Left colon (tissue), 2 donors: ENCODE measurements around the gene PRDM2. TPM values are rescaled to one million over a fixed set of nuclear protein-coding genes. Genes with fewer than 3 reads are reported as not detected.
A peak's percentile ranks its signal among the peaks of the same experiment; 100 is the strongest.
"Not testable (repeated sequence)": the region's sequence is repeated elsewhere in the genome, so short reads cannot be mapped to it uniquely, and the experiment has no call there.

Source experiments
- ATAC-seq: fragments of 200-7000 bp; cut with Tn5 transposase; one replicate; pipeline ENCODE4 v1.9.1; 2020; ENCODE audit warnings: mild to moderate bottlenecking, moderate library complexity
- DNase-seq, 2 donors: peaks; one replicate each; pipeline ENCODE4 v3.0.0-alpha.2; 2020
- intact Hi-C, 2 donors: fragments of 100-400 bp; cut with DNase I in 1 of 2; cut with micrococcal nuclease in 1 of 2; formaldehyde crosslinking; loops; one replicate each; pipeline versions ENCODE4 v1.11.2 to v1.14.0; 2022; cut with DNase I, micrococcal nuclease
- long read RNA-seq: library from polyadenylated mRNA; unstranded; transcript quantifications from one replicate; pipeline ENCODE4 v2.0.0, GENCODE V29; 2021
- total RNA-seq, 2 donors: library from RNA; stranded (reverse); fragmentation: NEBNext Ultra II Directional; extraction: Animal tissue kit (Norgen Biotek cat#: 25700); gene quantifications; one replicate each; pipeline ENCODE4 v1.2.1, GENCODE V29; 2021
- donor health status: DM: no; HTN: no; CAD: no.
- donor health status: DM: yes; HTN: yes; CAD: no.

Gene PRDM2
- total RNA-seq: 10 to 100 TPM; 33.3 to 33.8 TPM
- long read RNA-seq, partial matches to known transcripts: 9 of 15 reads
- long read RNA-seq, other reads (novel, unspliced or antisense): 5 of 15 reads

GRCh38 chr1:13699936-13700520 is at the start of gene PRDM2:
Gene PRDM2, plus strand, starts transcription at chr1:13700188. Its CDS starts 15,418 bp downstream, at chr1:13715606.
- ATAC-seq (peak; percentile 85), DNase-seq (peak; percentile 31 to 72)
- intact Hi-C loops: no loop called here

- no peak for DNase-seq
- intact Hi-C loops: no loop called here
- ATAC-seq: no peak
Observed at GRCh38 chr1:13651279-13651678, 48.7 kb upstream of the PRDM2 start.

GRCh38 chr1:13652238-13652637 is 47.8 kb upstream of the PRDM2 start:
- intact Hi-C loops: no loop called here
- ATAC-seq (no peak), DNase-seq (no peak)

- ATAC-seq (no peak), DNase-seq (peak in 1 of 2 donors; percentile 24)
- intact Hi-C loops: loop anchor here (10.0 kb wide), 2 partner anchors 153 to 303 kb away; no protein-coding TSS in a partner anchor
Observed at GRCh38 chr1:13661539-13661938, 38.4 kb upstream of the PRDM2 start.

GRCh38 chr1:13662493-13662892 is 37.5 kb upstream of the PRDM2 start:
- ATAC-seq: no peak
- DNase-seq: no peak
- intact Hi-C loops: loop anchor here (10.0 kb wide), 2 partner anchors 152 to 302 kb away; no protein-coding TSS in a partner anchor

- intact Hi-C loops: loop anchor here (10.0 kb wide), 2 partner anchors 151 to 301 kb away; no protein-coding TSS in a partner anchor
- DNase-seq: no peak
- ATAC-seq: no peak
Observed at GRCh38 chr1:13663969-13664368, 36.0 kb upstream of the PRDM2 start.

- ATAC-seq (no peak), DNase-seq (no peak)
- intact Hi-C loops: loop anchor here (10.0 kb wide), 2 partner anchors 150 to 300 kb away; no protein-coding TSS in a partner anchor
Observed at GRCh38 chr1:13664451-13664850, 35.5 kb upstream of the PRDM2 start.

GRCh38 chr1:13666317-13666716 is 33.7 kb upstream of the PRDM2 start:
- intact Hi-C loops: loop anchor here (5.0 to 10.0 kb wide), 3 partner anchors 148 to 298 kb away; no protein-coding TSS in a partner anchor
- DNase-seq (no peak), ATAC-seq (no peak)

GRCh38 chr1:13667691-13668090 is 32.3 kb upstream of the PRDM2 start:
- intact Hi-C loops: loop anchor here (5.0 to 10.0 kb wide), 3 partner anchors 147 to 297 kb away; no protein-coding TSS in a partner anchor
- ATAC-seq: no peak
- no peak for DNase-seq

GRCh38 chr1:13674377-13674776 is 25.6 kb upstream of the PRDM2 start:
- no peak for ATAC-seq
- DNase-seq: no peak
- intact Hi-C loops: no loop called here

- intact Hi-C loops: no loop called here
- no peak for ATAC-seq
- DNase-seq: no peak
Observed at GRCh38 chr1:13675151-13675651, 24.8 kb upstream of the PRDM2 start.

GRCh38 chr1:13677896-13678295 is 22.1 kb upstream of the PRDM2 start:
- intact Hi-C loops: no loop called here
- DNase-seq: no peak
- ATAC-seq: no peak

GRCh38 chr1:13679651-13680050 is 20.3 kb upstream of the PRDM2 start:
- intact Hi-C loops: no loop called here
- DNase-seq: no peak
- no peak for ATAC-seq

GRCh38 chr1:13680609-13681008 is 19.4 kb upstream of the PRDM2 start:
- DNase-seq, ATAC-seq, intact Hi-C loops: not testable (repeated sequence)

- ATAC-seq (no peak), DNase-seq (no peak)
- intact Hi-C loops: no loop called here
Observed at GRCh38 chr1:13681921-13682320, 18.1 kb upstream of the PRDM2 start.

- DNase-seq: no peak
- intact Hi-C loops: no loop called here
- ATAC-seq: no peak
Observed at GRCh38 chr1:13682444-13682843, 17.5 kb upstream of the PRDM2 start.

GRCh38 chr1:13683206-13683605 is 16.8 kb upstream of the PRDM2 start:
- DNase-seq (no peak), ATAC-seq (no peak)
- intact Hi-C loops: no loop called here

- DNase-seq (no peak), ATAC-seq (no peak)
- intact Hi-C loops: no loop called here
Observed at GRCh38 chr1:13687151-13687715, 12.8 kb upstream of the PRDM2 start.

- DNase-seq, intact Hi-C loops, ATAC-seq: not testable (repeated sequence)
Observed at GRCh38 chr1:13693094-13693493, 6.9 kb upstream of the PRDM2 start.
